Neutrophil (primary cell): ENCODE data around the gene CLCN2.

ENCODE experiments used
- H3K27ac ChIP-seq: fragments of 200-600 bp; sonication (generic); 2 replicates; pipeline ENCODE4 v1.5.1; 2016; ENCODE audit warnings: mild to moderate bottlenecking, moderate library complexity
- H3K27me3 ChIP-seq: fragments of 200-600 bp; sonication (generic); 2 replicates; pipeline ENCODE4 v1.6.0; 2016; ENCODE audit warnings: mild to moderate bottlenecking
- H3K36me3 ChIP-seq: fragments of 200-600 bp; sonication (generic); 2 replicates; pipeline ENCODE4 v1.5.1; 2017
- H3K4me1 ChIP-seq, 2 experiments: fragments of 200-600 bp in 1 of 2; sonication (generic) in 1 of 2; 1 replicate in 1 of 2; 2 replicates in 1 of 2; pipeline versions ENCODE4 v1.5.1 to v1.6.1; 2013 to 2016; ENCODE audit warnings: low read depth in 1 of 2, low read length in 1 of 2, mild to moderate bottlenecking in 1 of 2, moderate library complexity in 1 of 2; ENCODE audit not compliant: control insufficient read depth in 1 of 2, insufficient read depth in 1 of 2
- H3K4me3 ChIP-seq, 2 experiments: fragments of 200-600 bp in 1 of 2; sonication (generic) in 1 of 2; 1 replicate in 1 of 2; 2 replicates in 1 of 2; pipeline ENCODE4 v1.5.1; 2013 to 2016; ENCODE audit warnings: low read depth in 1 of 2, low read length in 1 of 2, mild to moderate bottlenecking in 1 of 2, moderate library complexity in 1 of 2
- H3K9me3 ChIP-seq: fragments of 200-600 bp; sonication (generic); 2 replicates; pipeline ENCODE4 v1.5.1; 2016
- CTCF ChIP-seq: fragments of 200-600 bp; sonication (generic); IDR thresholded peaks from 2 replicates; pipeline ENCODE4 v1.5.1; 2016; ENCODE audit warnings: antibody characterized with exemption

CLCN2 gene

GRCh38 chr3:184325715-184326369, 35.6 kb downstream of the CLCN2 start:
- Histone ChIP-seq H3K27ac (no peak overlapping the region), H3K4me3 (no peak overlapping the region), H3K9me3 (no peaks in the 10 kb centered on the region), H3K4me1 (peaks cover 5 to 8% of the 10 kb centered on the region in 2 experiments), H3K36me3 (peaks cover 97% of the 10 kb centered on the region), H3K27me3 (no peaks in the 10 kb centered on the region)
- TF ChIP-seq CTCF, result no peak

GRCh38 chr3:184325269-184325668, 36.1 kb downstream of the CLCN2 start:
- H3K36me3 ChIP-seq, result peaks cover 100% of the 10 kb centered on the region
- peaks cover 5 to 9% of the 10 kb centered on the region in 2 experiments for H3K4me1 ChIP-seq
- H3K27me3 ChIP-seq, result no peaks in the 10 kb centered on the region
- no peaks in the 10 kb centered on the region for H3K9me3 ChIP-seq
- no peak for TF ChIP-seq CTCF
- no peak overlapping the region for H3K4me3 ChIP-seq
- no peak overlapping the region for H3K27ac ChIP-seq

GRCh38 chr3:184323696-184324095, 37.7 kb downstream of the CLCN2 start:
- Histone ChIP-seq H3K4me1 (peaks cover 5 to 18% of the 10 kb centered on the region in 2 experiments), H3K27ac (no peak overlapping the region), H3K27me3 (no peaks in the 10 kb centered on the region), H3K4me3 (no peak overlapping the region), H3K9me3 (no peaks in the 10 kb centered on the region), H3K36me3 (peaks cover 87% of the 10 kb centered on the region)
- TF ChIP-seq CTCF, result no peak

- no peaks in the 10 kb centered on the region for H3K9me3 ChIP-seq
- no peak overlapping the region for H3K4me3 ChIP-seq
- H3K27ac ChIP-seq, result peak overlapping the region; percentile 67
- H3K4me1 ChIP-seq, result peaks cover 5 to 18% of the 10 kb centered on the region in 2 experiments
- no peaks in the 10 kb centered on the region for H3K27me3 ChIP-seq
- H3K36me3 ChIP-seq, result peaks cover 79% of the 10 kb centered on the region
- TF ChIP-seq CTCF, result no peak
These were observed 38.5 kb downstream of the CLCN2 start for GRCh38 chr3:184322731-184323487.

- no peak overlapping the region for H3K4me3 ChIP-seq
- no peaks in the 10 kb centered on the region for H3K27me3 ChIP-seq
- H3K9me3 ChIP-seq, result no peaks in the 10 kb centered on the region
- H3K36me3 ChIP-seq, result peaks cover 67% of the 10 kb centered on the region
- peak overlapping the region; percentile 67 for H3K27ac ChIP-seq
- no peak for TF ChIP-seq CTCF
- H3K4me1 ChIP-seq, result peaks cover 6 to 20% of the 10 kb centered on the region in 2 experiments
These were observed 39.7 kb downstream of the CLCN2 start for GRCh38 chr3:184321666-184322065.
